ENCODE data around the gene LRRTM3.

- TF ChIP-seq CTCF (IDR thresholded peaks at IDR 0.05; ENCODE audit: borderline replicate concordance, extremely low read depth, low read length, poor library complexity, severe bottlenecking) (no peak), EZH2 (IDR thresholded peaks at IDR 0.05; ENCODE audit: borderline replicate concordance, low read depth, low read length, severe bottlenecking) (no peak)
Observed at GRCh38 chr10:66982792-66983474, 57.1 kb downstream of the LRRTM3 start.

Data from DND-41 (cell line).